HCT116 (cell line): ENCODE results near the gene AOPEP. TPM values are rescaled to one million over a fixed set of nuclear protein-coding genes. Genes with fewer than 3 reads are reported as not detected.

ENCODE experiments used
- ATAC-seq: fragments of 200-7000 bp; cut with Tn5 transposase; 2 replicates; pipeline ENCODE4 v1.9.1; 2020; ENCODE audit warnings: mild to moderate bottlenecking, moderate library complexity
- BruUV-seq: library from RNA; stranded (reverse); fragments of 400-500 nt; replicated peaks from 2 replicates; lab custom pipeline; 2021; lab: Mats Ljungman, UMichigan
- CTCF ChIA-PET: fragments of 300-600 bp; sonication (Branson Sonifier 250); formaldehyde crosslinking; loops from one replicate; lab custom pipeline; 2021; ENCODE audit warnings: antibody characterized with exemption; lab: Charles Lee
- POLR2A ChIA-PET: fragments of 300-600, 350-600 bp; sonication (Branson Sonifier 250); formaldehyde crosslinking; loops from one replicate; lab custom pipeline; 2021; ENCODE audit warnings: antibody characterized with exemption; lab: Charles Lee
- RAD21 ChIA-PET, 2 experiments: fragments of 300-600 bp; sonication (Branson Sonifier 250); formaldehyde crosslinking; loops; one replicate each; lab custom pipeline; 2023; ENCODE audit warnings: low total read pairs in 2 of 2; ENCODE audit not compliant: uncharacterized antibody in 2 of 2, unreplicated experiment in 2 of 2, low non-redundant PET in 1 of 2; lab: Charles Lee
- DNase-seq: peaks from one replicate; pipeline ENCODE4 v3.0.0-alpha.2; 2010; ENCODE audit warnings: low read depth, low spot score
- H2AFZ ChIP-seq: fragments of 200-600 bp; shearing (Covaris generic), sonication (generic); 2 replicates; pipeline ENCODE4 v1.6.1; 2017; ENCODE audit warnings: low read depth, mixed run types, mixed read lengths, antibody characterized with exemption, low read length; ENCODE audit not compliant: poor library complexity, severe bottlenecking
- H3K27ac ChIP-seq: 2 replicates; pipeline ENCODE4 v1.5.1; 2012; ENCODE audit warnings: low read depth, low read length
- H3K27me3 ChIP-seq: fragments of 200-600 bp; sonication (generic); 2 replicates; pipeline ENCODE4 v1.6.1; 2016; ENCODE audit warnings: mixed run types, low read length, mixed read lengths; ENCODE audit not compliant: insufficient read depth
- H3K36me3 ChIP-seq, 2 experiments: fragments of 200-500 bp in 1 of 2; fragments of 200-600 bp in 1 of 2; sonication (Bioruptor generic) in 1 of 2; sonication (generic) in 1 of 2; 2 replicates each; pipeline versions ENCODE4 v1.5.1 to v1.6.1; 2014 to 2016; ENCODE audit warnings: low read length in 2 of 2, inconsistent platforms in 1 of 2, mixed read lengths in 1 of 2, mixed run types in 1 of 2; ENCODE audit not compliant: insufficient read depth in 2 of 2, control insufficient read depth in 1 of 2
- H3K4me1 ChIP-seq, 2 experiments: fragments of 200-600 bp in 1 of 2; sonication (generic) in 1 of 2; 2 replicates each; pipeline versions ENCODE4 v1.5.1 to v1.6.1; 2012 to 2017; ENCODE audit warnings: low read length in 2 of 2, inconsistent platforms in 1 of 2, mild to moderate bottlenecking in 1 of 2, mixed read lengths in 1 of 2, mixed run types in 1 of 2, moderate library complexity in 1 of 2; ENCODE audit not compliant: insufficient read depth in 2 of 2, control insufficient read depth in 1 of 2
- H3K4me2 ChIP-seq: fragments of 200-600 bp; sonication (generic); 2 replicates; pipeline ENCODE4 v1.6.1; 2017; ENCODE audit warnings: mixed run types, low read length, mixed read lengths
- H3K4me3 ChIP-seq, 2 experiments: fragments of 200-600 bp in 1 of 2; sonication (generic) in 1 of 2; replicated peaks in 1 of 2; 2 replicates each; pipeline ENCODE4 v1.5.1; 2011 to 2016; ENCODE audit warnings: low read length in 2 of 2, control low read depth in 1 of 2, low read depth in 1 of 2, mild to moderate bottlenecking in 1 of 2, mixed read lengths in 1 of 2, mixed run types in 1 of 2
- H3K79me2 ChIP-seq: fragments of 200-600 bp; sonication (generic); 2 replicates; pipeline ENCODE4 v1.6.1; 2017; ENCODE audit warnings: mild to moderate bottlenecking, mixed run types, low read length, moderate library complexity, mixed read lengths; ENCODE audit not compliant: insufficient read depth
- H3K9ac ChIP-seq: fragments of 200-600 bp; sonication (generic); 2 replicates; pipeline ENCODE4 v1.6.1; 2016; ENCODE audit warnings: low read length, mixed read lengths
- H3K9me2 ChIP-seq: fragments of 200-600 bp; sonication (generic), shearing (Covaris generic); 2 replicates; pipeline ENCODE4 v1.6.1; 2017; ENCODE audit warnings: mixed run types, mild to moderate bottlenecking, moderate library complexity; ENCODE audit not compliant: insufficient read depth
- H3K9me3 ChIP-seq, 2 experiments: fragments of 200-500 bp in 1 of 2; fragments of 200-600 bp in 1 of 2; sonication (Bioruptor generic) in 1 of 2; sonication (generic) in 1 of 2; 2 replicates each; pipeline ENCODE4 v1.6.1; 2014 to 2017; ENCODE audit warnings: low read length in 2 of 2, mixed read lengths in 2 of 2, inconsistent platforms in 1 of 2, low read depth in 1 of 2, mild to moderate bottlenecking in 1 of 2, mixed run types in 1 of 2, moderate library complexity in 1 of 2; ENCODE audit not compliant: control insufficient read depth in 1 of 2, insufficient read depth in 1 of 2
- H4K20me1 ChIP-seq: fragments of 200-600 bp; sonication (generic), shearing (Covaris generic); 2 replicates; pipeline ENCODE4 v1.6.1; 2017; ENCODE audit warnings: mixed run types, mild to moderate bottlenecking, moderate library complexity; ENCODE audit not compliant: insufficient read depth
- EGR1 ChIP-seq: IDR thresholded peaks from 2 replicates; pipeline ENCODE4 v1.6.1; 2012; ENCODE audit warnings: low read depth
- ELF1 ChIP-seq: IDR thresholded peaks from 2 replicates; pipeline ENCODE4 v1.6.1; 2012; ENCODE audit warnings: low read depth, borderline replicate concordance
- EZH2 ChIP-seq: fragments of 200-600 bp; sonication (generic); IDR thresholded peaks from 2 replicates; pipeline ENCODE4 v1.6.1; 2017; ENCODE audit warnings: antibody characterized with exemption, mixed run types
- FOSL1 ChIP-seq: IDR thresholded peaks from 2 replicates; pipeline ENCODE4 v1.6.1; 2012; ENCODE audit warnings: low read depth
- JUND ChIP-seq: IDR thresholded peaks from 2 replicates; pipeline ENCODE4 v1.6.1; 2012
- POLR2A ChIP-seq: IDR thresholded peaks from 2 replicates; pipeline ENCODE4 v1.7.0; 2011; ENCODE audit warnings: borderline replicate concordance; ENCODE audit not compliant: insufficient read depth, insufficient read length; ENCODE audit errors: extremely low read depth
- POLR2AphosphoS5 ChIP-seq: IDR thresholded peaks from 2 replicates; pipeline ENCODE4 v1.6.1; 2011; ENCODE audit warnings: mild to moderate bottlenecking, low read depth, low read length, moderate library complexity
- RAD21 ChIP-seq: IDR thresholded peaks from 2 replicates; pipeline ENCODE4 v1.6.1; 2012; ENCODE audit warnings: low read depth, mild to moderate bottlenecking
- SIN3A ChIP-seq: IDR thresholded peaks from 2 replicates; pipeline ENCODE4 v1.6.1; 2012; ENCODE audit warnings: low read depth
- SP1 ChIP-seq: IDR thresholded peaks from 2 replicates; pipeline ENCODE4 v1.6.1; 2012; ENCODE audit warnings: low read depth
- SRF ChIP-seq: IDR thresholded peaks from 2 replicates; pipeline ENCODE4 v1.6.1; 2012; ENCODE audit warnings: low read depth
- TCF7L2 ChIP-seq: IDR thresholded peaks from 2 replicates; pipeline ENCODE4 v1.7.0; 2011; ENCODE audit warnings: borderline replicate concordance, inconsistent platforms; ENCODE audit not compliant: insufficient read depth, insufficient read length; ENCODE audit errors: extremely low read depth
- YY1 ChIP-seq: IDR thresholded peaks from 2 replicates; pipeline ENCODE4 v1.6.1; 2011; ENCODE audit warnings: low read length, low read depth, moderate library complexity, mild to moderate bottlenecking; ENCODE audit not compliant: insufficient replicate concordance; ENCODE audit errors: extremely low read depth
- intact Hi-C: fragments of 100-400 bp; cut with micrococcal nuclease; formaldehyde crosslinking; loops from 2 replicates; pipeline ENCODE4 v1.10.0; 2022
- total RNA-seq: library from RNA; stranded (reverse); gene quantifications from one replicate; pipeline ENCODE4 v1.2.1, GENCODE V29; 2021; ENCODE audit not compliant: unreplicated experiment
- TF ChIP-seq, protein P1 (sequence below): IDR thresholded peaks from 2 replicates; pipeline ENCODE4 v1.6.1; 2012
- TF ChIP-seq, protein P2 (sequence below): IDR thresholded peaks from 2 replicates; pipeline ENCODE4 v1.6.1; 2012; ENCODE audit warnings: low read depth
- TF ChIP-seq, protein P3 (sequence below): IDR thresholded peaks from 2 replicates; pipeline ENCODE4 v1.6.1; 2012

The AOPEP gene
- total RNA-seq, 1 experiment from 2014 or later = 15.1 TPM

DNA sequence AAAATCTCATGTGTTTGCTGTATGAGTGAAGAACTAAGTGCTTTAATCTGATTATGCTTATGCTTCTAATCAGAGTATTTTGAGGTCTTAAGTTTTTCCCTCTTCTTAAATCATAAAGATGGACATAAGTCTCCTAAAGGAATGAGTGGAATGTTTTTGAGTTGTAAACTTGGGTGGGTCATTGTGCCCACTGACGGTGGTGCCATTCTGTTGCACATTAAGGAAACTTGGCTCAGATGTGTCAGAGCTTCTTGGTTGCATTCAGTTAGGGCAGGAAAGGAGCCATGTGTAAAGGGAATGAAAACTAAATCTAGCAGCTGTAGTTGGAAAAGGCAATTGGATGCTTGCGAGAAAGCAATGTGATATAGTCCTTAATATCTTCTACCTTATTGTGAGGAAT is 334.4 kb downstream of the AOPEP start:
- intact Hi-C loops = no loop called here
- DNase-seq = no peak
- Histone ChIP-seq H3K4me3 (no peak overlapping the region), H3K27me3 (no peaks in the 10 kb centered on the region), H3K9me3 (no peaks in the 10 kb centered on the region), H3K79me2 (no peaks in the 10 kb centered on the region), H3K9me2 (no peaks in the 10 kb centered on the region), H3K4me2 (no peak overlapping the region), H3K9ac (no peak overlapping the region), H3K27ac (no peak overlapping the region), H2AFZ (no peak overlapping the region), H3K36me3 (peaks cover 0 to 4% of the 10 kb centered on the region in 2 experiments; a peak in 1 of 4 replicates), H4K20me1 (no peaks in the 10 kb centered on the region), H3K4me1 (no peaks in the 10 kb centered on the region)
- CTCF ChIA-PET = no interaction called here
- ATAC-seq = no peak
- RAD21 ChIA-PET = interaction anchor here in 1 of 2 experiments (0.6 kb wide), 1 partner anchor 1275 kb away, joined by 3 read pairs; no protein-coding TSS in a partner anchor
- BruUV-seq = no TSS peak
- POLR2A ChIA-PET = no interaction called here
- TF ChIP-seq TCF7L2 = no peak
- TF ChIP-seq SRF = no peak

DNA sequence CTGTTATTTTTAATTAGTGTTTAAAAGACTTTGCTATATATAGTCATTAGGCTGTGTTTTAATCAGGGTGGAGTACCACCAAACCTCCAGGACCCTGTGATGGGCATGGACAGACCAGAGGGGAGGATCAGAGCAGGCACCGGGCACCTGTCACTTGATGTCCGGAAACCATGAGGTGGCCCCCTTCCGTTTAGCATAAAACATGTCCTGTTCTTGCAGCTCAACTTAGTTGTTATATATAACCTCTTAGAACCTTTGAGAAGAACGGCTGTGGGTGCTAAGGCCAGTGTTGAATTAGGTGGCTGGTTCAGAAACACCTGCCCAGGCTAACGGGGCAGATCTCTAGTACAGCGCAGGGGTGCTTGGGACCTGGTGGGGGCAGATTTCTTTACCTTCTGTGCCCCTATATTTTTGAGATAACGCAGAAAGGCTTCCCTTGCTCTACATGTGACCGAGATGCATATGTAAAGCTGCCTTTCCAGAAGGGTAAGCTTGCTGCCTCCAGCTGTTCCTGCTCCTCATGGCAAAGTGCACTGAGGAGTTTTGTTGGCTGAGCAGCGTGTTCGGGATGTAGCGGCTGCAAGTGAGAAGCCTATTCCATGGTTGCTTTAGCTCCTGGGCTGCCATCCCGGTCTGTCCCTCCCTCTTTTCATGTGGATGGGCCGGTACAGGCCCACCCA is 335.6 kb downstream of the AOPEP start:
- intact Hi-C loops = no loop called here
- no peaks in the 10 kb centered on the region for H3K79me2 ChIP-seq
- CTCF ChIA-PET = no interaction called here
- TF ChIP-seq ELF1 (no peak), TCF7L2 (no peak), POLR2A (no peak), EGR1 (no peak), SIN3A (no peak), SRF (no peak), YY1 (no peak), EZH2 (no peak), POLR2AphosphoS5 (no peak), JUND (no peak), RAD21 (no peak), FOSL1 (no peak), SP1 (no peak)
- TF ChIP-seq, protein P1, sequence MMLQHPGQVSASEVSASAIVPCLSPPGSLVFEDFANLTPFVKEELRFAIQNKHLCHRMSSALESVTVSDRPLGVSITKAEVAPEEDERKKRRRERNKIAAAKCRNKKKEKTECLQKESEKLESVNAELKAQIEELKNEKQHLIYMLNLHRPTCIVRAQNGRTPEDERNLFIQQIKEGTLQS = no peak
- TF ChIP-seq, protein P2, sequence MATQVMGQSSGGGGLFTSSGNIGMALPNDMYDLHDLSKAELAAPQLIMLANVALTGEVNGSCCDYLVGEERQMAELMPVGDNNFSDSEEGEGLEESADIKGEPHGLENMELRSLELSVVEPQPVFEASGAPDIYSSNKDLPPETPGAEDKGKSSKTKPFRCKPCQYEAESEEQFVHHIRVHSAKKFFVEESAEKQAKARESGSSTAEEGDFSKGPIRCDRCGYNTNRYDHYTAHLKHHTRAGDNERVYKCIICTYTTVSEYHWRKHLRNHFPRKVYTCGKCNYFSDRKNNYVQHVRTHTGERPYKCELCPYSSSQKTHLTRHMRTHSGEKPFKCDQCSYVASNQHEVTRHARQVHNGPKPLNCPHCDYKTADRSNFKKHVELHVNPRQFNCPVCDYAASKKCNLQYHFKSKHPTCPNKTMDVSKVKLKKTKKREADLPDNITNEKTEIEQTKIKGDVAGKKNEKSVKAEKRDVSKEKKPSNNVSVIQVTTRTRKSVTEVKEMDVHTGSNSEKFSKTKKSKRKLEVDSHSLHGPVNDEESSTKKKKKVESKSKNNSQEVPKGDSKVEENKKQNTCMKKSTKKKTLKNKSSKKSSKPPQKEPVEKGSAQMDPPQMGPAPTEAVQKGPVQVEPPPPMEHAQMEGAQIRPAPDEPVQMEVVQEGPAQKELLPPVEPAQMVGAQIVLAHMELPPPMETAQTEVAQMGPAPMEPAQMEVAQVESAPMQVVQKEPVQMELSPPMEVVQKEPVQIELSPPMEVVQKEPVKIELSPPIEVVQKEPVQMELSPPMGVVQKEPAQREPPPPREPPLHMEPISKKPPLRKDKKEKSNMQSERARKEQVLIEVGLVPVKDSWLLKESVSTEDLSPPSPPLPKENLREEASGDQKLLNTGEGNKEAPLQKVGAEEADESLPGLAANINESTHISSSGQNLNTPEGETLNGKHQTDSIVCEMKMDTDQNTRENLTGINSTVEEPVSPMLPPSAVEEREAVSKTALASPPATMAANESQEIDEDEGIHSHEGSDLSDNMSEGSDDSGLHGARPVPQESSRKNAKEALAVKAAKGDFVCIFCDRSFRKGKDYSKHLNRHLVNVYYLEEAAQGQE = no peak
- TF ChIP-seq, protein P3, sequence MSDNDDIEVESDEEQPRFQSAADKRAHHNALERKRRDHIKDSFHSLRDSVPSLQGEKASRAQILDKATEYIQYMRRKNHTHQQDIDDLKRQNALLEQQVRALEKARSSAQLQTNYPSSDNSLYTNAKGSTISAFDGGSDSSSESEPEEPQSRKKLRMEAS = no peak

More for the DNA sequence above, 335.6 kb downstream of the AOPEP start:
- Histone ChIP-seq H4K20me1 (no peaks in the 10 kb centered on the region), H3K4me3 (no peak overlapping the region), H3K4me1 (no peaks in the 10 kb centered on the region), H3K27ac (no peak overlapping the region), H3K36me3 (peaks cover 0 to 4% of the 10 kb centered on the region in 2 experiments; a peak in 1 of 4 replicates), H3K27me3 (no peaks in the 10 kb centered on the region), H3K9ac (no peak overlapping the region), H3K9me2 (no peaks in the 10 kb centered on the region), H3K4me2 (no peak overlapping the region), H3K9me3 (no peaks in the 10 kb centered on the region), H2AFZ (no peak overlapping the region)
- POLR2A ChIA-PET = no interaction called here
- no TSS peak for BruUV-seq
- DNase-seq = no peak
- no peak for ATAC-seq
- RAD21 ChIA-PET = no interaction called here
